ENCODE results near the gene CREBBP.
A peak's percentile ranks its signal among the peaks of the same experiment; 100 is the strongest.

Gene CREBBP

DNA sequence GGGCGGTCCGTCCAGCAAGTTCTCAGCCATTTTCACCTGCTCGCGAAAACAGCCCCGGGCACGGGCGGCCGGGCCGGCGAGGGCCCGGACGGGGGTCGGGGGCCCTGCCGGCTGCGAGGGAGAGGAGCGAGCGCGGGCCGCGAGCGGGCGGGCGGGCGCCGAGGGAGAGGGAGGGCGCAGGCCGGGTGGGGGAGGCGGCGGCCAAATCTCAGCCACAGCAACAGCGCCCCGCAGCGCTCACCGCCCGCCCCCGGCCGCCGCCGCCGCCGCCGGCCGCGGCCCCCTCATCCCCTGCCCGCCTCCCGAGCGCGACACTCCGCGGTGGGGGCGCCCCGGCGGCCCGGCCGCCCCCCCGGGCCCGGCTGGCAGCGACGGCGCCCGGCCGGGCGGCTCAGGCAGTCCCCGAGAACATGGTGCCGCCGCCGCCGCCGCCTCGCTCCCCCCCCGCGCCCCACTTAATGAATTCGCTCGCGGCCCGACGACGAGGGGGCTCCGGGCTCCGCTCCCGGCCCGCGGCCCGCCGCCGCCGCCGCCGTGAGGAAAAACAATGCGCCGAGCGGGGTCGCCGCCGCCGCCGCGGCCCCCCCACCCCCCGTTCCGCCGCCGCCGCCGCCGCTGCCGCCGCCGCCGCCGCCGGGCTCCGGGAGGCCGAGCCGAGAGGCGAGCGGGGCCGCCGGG is 487 bp downstream of the CREBBP start:
- DNase-seq (ENCODE audit: low read depth): peak; percentile 55

DNA sequence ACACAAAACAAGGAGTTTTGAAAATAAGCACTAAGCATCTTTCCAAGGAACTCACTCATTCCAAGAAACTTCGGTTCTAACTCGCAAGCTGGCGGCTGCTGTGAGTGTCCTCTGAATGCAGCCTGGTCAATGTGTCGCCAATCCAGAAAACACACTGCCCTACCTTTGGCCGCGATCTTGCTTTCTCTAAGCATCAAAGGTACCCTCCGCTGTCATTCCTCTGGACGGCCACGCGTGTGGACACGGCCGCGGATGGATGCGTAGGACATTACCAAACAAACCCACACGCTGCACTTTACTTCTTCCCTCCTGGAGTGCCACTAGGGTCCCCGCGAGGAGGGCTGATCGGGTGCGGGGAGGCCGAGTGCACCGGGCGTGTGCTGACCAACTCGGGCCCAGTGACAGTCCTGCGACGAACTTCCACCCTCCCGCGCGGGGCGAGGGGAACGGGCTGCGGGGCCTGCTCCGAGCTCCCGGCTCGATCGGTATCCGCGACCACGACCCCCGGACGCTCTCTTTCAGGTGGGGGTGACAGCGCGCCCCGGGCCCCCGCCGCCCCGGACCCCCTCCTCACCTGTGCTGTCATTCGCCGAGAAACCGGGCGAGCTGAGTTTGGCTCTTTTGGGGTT is 1.1 kb downstream of the CREBBP start:
- no peak for DNase-seq (ENCODE audit: low read depth)

DNA sequence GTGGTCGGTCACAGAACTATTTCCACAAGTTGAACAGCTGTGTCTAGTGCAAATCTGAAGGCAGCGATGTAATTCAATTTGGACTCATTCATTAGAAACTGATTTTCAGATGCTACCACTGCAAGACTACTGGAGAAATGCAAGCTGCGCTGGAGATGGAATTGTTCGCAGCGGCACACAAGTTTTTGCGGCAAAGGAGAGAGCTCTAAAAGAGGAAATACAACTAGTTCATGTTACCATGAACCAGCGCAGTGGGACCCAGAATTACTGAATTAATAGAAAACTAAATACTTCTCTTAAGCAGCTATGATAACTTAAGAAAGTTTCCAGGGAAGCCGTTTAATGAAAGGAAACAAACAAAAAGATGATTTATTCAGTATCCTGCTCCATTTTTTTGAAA is 1.9 kb downstream of the CREBBP start:
- no peak for DNase-seq (ENCODE audit: low read depth)

DNA sequence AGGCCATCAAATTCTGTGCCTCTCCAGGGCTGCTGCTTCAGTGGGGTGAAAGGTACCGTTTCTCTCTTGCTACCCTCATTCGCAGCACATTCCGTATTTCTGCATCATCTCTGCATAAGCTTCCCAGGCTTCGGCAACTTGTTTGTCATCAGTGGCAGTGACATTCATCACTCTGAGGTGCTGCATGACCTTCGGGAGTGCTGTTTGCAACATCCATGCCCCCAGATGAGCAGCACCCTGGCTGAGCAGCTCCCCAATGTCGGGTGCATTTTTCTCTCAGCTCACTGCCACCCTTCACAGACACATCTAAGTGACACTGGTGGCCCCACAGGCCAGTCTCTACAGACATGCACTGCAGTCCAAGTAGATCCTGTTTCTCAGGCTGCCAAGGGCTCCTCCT is 3.8 kb downstream of the CREBBP start:
- DNase-seq (ENCODE audit: low read depth): no peak

DNA sequence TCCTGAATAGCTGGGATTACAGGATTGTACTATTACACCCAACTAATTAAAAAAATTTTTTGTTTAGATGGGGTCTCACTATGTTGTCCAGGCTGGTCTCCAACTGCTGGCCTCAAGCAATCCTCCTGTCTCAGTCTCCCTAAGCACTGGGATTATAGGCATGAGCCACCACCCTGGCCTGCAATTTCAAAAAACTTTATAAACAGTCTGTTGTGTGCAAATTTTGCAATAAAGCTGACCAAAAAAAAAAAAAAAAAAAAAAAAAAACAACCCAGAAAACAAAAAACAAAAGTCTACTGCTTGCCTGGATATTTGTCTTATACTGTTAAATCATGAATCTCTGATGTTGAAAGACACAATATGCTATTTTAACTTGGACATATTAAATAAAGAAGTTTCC is 4.4 kb downstream of the CREBBP start:
- no peak for DNase-seq (ENCODE audit: low read depth)

DNA sequence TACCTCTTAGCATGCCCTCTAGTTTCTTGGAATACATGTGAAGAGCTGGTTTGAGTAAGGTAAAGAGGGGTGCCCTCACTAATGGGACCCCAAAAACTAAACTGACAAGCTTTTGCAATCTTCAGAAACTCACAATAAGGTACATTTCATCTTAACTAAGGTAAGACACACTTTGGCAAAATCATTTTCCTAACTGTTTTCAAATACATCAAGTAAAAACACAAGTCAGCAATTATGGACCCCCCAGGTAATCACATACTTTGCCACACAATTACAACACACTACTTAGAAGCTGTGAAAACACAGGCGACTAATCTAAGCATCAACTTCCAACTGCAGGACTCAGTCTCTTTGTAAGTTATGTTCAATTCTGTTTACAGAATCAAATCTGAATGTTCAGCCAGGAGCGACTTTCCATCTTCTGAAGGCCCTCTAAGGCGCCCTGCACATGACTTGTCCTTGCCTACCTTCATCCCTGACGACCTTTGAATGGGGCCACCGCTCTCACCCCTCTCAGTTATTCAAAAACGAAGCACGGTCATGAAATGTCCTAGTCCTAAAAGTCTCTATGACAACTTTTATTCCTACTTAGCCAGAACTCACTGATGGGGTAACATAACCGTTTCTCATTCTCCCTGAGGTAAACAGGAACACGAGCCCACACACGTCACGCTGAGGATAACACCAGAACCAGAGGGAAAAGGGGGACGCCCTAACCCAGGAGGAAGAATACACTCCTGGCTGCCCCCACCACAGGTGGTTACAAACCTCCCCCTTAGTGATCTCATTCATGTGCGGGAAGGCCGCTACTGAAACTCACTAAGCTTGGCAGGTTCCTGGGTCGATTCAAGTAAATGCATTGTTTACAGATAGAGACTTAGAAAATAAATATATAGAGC is 5.5 kb downstream of the CREBBP start:
- no peak for DNase-seq (ENCODE audit: low read depth)

DNA sequence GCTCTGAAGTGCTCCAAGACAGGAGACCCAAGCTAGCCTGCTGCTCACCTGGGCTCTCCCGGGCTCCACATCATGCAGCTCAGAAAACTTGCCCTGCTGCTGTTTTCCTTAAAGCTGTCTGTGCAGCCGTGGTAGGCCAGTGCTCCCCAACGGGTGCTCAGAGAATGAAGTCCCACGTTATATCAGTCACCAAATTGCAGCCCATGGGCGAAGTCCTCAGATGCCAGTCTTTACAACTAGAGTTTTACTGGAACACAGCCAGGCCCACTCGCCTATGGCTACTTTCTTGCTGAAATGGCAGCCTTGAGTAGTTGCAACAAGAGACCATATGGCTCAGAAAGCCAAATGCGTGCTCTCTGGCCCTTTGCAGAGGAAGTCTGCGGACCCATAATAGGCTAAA is 6.3 kb downstream of the CREBBP start:
- no peak for DNase-seq (ENCODE audit: low read depth)

DNA sequence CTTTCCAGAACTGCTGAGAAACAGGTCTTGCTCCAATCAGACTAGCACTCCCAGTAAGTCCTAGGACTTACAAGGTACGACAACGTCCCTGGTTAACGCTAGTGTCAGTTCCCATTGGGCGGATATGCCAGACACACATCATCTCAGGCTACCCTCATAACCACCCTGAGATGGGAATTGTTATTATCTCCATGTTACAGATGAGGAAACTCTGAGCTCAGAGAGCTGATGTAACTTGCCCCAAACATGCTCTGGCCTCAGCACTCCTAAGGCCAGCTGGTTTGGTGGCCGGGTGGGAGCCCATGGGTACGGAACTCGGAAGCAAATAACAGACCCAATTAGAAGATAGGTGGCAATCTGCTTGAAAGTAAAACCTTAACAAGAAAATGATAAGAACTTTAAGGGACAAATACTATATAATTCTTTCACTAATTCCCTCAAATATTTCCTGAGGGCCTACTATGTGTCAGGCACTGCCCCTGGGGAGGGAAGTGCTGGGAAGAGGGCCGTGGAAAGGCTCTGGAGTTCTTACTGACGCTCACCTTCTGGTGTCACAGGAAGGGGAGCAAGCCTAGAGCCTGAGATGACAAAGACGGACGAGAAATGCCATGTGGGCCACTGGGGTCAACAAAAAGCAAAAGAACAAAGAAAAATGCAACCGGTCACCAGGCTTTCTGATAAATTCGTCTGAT is 6.9 kb downstream of the CREBBP start:
- DNase-seq (ENCODE audit: low read depth): no peak

DNA sequence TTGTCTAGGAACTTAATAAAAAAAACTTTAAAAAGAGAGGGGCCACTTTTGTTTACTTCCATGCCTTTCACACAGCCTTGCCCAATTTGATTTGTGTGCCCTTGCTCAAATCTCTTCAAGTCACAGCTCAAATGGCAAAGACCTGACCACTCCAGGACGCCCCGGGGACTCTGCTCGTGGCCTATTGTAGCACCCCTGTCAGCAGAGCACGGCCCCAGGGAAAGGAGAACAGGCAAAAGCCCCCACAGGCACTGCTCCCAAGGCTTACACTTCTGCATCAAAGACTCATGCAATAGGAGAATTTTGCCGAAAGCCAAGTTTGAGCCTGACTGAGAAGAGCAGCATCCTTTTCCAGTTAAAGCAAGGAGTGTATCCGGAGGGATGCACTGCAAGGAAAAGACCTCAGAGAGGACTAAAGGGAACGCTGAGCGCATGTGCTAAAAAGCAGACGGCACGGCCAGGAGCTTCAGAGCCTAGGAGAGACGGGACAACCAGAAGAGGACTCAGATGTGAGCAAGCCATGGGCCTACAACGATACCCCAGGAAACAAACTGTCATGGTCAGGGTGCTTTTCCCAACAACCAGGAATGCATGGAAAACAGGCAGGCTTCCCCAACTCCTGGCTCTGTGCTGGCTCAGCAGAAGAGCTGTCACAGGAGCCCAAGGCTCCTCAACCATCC is 8.2 kb downstream of the CREBBP start:
- DNase-seq (ENCODE audit: low read depth): no peak

DNA sequence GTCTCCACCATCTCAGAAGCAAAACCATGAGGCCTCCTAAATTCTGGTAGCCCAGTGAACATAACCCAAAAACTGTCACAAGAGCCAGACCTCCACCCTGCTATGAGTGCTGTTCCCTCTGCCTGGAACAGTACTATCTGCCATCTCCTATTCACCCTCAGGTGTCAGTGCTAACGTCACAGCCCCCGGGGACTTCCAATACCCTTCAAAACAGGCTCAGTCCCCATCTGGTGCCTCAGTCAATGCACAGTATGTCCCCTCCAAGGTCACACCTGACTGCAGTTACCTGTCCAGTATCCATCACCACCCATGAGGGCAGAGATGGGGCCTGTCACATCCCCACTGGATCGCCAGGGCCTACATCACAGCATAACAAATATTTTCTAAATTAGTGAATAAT is 11.5 kb downstream of the CREBBP start:
- DNase-seq (ENCODE audit: low read depth): no peak

DNA sequence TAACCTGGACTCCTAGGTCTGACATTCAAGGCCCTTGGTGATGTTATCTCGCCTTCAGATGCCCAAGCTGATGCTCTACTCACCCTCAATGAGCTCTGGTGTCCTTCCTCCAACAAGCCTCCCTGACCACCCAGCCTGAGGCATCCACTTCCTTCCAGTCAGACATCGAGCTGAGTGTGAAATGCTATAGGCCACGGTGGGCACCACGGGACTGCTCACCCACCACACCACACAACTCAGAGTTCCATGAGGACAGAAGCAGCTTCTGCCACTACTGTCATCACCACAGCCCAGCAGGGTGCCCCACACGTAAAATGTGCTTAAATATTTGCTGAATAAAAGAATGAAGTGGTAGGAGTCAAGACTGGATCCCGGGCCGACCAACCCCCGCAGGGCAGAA is 12.0 kb downstream of the CREBBP start:
- DNase-seq (ENCODE audit: low read depth): no peak

DNA sequence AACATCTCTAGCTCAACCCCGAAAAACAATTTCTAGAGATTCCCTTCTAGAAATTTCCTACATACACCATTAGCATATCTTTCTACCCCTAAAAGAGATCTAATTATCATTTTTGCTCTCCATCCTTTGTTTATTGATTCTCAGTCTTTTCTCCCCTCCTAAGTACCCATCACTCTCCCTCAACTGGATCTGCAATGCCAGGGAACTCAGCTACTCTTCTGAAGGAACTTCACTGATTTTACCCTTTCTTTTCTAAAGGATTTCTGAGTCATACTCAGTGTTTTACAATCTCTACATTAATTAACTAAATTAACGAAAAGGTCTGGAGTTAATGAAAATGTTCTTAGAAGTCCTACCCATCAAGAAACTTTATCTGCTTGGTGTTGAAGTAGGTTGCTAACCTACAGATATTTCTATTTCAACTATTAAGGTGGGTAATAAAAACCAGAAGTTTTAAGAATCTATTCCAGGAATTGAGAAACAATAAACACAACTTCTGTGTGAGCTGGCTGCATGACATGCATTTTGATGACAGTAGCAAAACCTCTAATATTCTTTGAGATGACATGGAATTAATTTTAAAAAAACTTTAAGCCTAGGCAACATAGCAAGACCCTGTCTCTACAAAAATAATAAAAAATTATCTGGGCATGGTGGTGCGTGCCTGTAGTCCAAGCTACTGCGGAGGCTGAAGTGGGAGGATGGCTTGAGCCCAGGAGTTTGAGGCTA is 13.6 kb downstream of the CREBBP start:
- no peak for DNase-seq (ENCODE audit: low read depth)

DNA sequence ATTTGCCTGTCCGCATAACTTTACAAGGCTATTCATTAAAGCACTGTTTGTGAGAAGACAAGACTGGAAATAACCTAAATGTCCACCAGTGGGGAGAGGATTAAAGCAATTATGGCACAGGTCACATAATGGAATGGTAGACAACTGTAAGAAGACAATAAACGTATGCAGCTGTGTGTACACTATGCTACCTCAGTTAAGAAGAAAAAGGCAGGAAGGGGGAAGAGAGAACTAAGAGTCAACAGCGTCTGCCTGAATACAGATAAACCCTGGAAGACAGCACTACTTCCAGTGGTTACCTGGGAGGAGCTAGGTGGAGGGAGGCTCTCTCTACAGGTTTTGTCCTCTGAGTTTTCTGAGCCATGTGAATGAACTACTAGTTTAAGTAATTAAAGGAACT is 15.3 kb downstream of the CREBBP start:
- no peak for DNase-seq (ENCODE audit: low read depth)

DNA sequence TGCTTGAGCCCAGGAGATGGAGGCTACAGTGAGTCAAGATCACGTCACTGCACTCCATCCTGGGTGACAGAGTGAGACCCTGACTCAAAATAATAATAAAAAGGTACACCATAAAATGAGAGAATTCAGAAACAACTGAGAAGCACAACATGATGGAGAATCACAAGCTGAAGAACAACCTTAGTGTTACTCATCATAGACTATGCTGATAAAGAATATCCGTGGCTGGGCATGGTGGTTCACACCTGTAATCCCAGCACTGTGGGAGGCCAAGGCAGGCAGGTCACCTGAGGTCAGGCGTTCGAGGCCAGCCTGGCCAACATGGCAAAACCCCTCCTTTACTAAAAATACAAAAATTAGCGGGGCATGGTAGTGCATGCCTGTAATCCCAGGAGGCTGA is 16.0 kb downstream of the CREBBP start:
- no peak for DNase-seq (ENCODE audit: low read depth)

DNA sequence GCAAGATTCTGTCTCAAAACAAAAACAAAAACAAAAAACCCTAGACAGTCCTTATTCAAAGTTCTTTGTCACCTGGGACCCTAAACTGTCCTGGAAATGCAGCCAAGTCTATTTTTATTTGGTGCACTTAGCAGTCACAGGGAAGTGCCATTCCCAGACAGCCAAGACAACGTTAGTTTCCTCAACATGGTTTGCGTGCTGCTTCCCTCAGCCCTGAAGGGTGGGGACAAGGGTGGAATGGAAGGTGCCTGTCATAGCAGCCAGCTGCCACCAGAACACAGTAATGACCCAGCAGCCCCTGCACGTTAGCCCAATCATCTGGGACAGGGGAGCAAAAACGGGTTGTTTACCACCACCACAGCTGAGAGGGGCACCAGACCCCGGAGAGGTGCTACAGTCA is 16.9 kb downstream of the CREBBP start:
- DNase-seq (ENCODE audit: low read depth): no peak

DNA sequence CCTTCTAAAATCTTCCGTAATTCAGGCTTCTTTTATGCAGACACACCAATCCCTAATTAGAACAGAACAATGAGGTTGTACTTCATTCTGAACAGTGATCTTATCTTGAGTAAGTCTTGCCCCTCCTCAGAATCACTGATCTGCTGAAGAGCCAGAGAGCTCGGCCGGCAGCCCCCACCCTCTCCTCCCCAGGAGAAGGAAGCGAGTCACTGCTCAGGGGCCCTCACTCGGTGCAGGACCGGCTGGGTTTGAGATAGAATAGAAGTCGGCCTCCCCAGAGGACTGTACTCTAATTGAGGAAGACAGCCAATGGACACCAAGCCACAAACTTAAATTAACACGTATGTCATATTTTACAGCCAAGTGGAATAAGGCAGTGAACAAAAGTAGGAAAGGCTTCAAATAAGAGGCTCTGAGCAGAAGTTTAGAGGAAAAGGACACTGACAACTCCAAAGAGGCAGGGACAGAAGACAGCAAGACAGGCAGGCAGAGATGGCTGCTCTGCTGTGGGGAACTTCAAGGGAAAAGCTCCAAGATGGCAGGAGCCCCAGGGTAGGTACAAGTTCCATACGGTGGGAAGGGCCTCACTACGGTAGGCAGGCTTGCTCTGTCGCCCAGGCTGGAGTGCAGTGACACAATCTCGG is 18.6 kb downstream of the CREBBP start:
- no peak for DNase-seq (ENCODE audit: low read depth)

DNA sequence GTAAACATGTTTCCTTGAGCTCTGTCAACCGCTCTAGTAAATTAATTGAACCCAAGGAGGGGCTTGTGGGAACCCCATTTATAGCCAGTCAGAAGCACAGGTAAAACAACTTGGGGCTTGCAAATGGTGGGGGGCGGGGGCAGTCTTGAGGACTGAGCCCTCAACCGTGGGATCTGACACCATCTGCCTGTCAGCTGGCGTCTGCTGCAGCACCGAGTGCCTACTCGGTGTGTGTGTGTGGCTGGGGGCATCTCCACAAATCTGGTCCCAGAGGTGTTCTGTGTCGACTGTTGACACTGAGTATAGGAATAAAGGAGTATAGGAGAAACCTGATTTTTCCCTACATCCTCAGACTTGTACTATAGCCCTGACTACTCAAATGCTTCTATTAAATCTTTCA is 20.6 kb downstream of the CREBBP start:
- no peak for DNase-seq (ENCODE audit: low read depth)

DNA sequence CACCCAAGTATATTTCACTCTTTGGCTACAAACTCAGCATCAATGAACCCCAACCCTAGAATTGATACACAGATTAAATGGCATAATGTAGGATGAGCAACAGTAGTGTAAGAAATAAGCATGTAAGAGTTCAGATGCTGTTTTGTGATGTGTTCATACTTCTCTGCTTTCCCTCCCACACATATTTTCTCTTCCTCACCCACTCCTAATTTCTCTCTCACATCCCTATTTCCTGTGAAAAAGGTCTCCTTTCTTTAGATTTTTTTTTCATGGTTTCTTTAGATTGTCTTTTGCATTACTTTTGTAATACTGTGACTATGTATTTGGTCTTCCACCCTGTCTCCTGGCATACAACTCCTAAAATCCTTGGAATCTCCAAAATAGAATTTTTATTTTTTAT is 21.7 kb downstream of the CREBBP start:
- DNase-seq (ENCODE audit: low read depth): no peak

DNA sequence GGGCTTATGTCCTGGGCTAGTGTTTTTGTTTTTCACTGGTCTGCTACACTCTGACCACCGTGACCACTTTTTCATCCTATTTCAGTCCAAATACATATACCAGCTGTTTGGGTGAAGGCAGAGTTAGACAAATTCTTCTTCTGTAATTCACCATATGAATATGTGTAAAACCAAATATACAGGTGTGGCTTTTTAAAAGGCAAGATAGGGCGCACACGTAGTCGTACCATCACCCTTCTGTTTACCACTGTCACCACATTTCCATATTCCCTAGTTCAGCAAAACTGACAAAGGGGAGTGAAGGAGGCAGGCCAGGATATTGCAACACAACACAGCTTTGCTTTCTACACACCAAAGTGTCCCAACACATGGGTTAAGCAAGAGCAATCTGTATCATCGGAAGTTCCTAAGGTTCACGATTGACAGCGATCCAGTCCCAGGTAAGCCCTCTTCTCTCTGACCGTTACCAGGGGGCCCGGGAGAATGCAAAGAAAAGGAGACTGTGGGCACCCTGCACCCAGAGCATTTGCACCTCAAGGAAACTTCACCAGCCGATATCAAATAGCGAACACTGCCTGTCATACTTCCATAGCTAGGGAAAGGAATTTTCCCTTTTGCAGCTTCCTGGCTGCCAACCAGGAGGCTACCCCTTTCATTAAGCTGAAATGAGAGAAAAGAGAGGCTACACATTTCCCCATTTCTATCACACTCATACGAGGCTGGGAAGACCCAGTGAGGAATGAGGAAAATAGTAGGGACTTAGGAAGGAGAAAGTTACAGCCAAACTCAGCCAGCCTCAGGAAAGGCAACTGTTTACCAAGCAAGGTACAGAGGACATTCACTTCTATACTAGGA is 23.1 kb downstream of the CREBBP start:
- DNase-seq (ENCODE audit: low read depth): no peak
